C4-2B (cell line): ENCODE results near the gene EIF3L.
A peak's percentile ranks its signal among the peaks of the same experiment; 100 is the strongest.

Experiments
- H3K27ac ChIP-seq: fragments of 450-650 bp; 2 replicates; pipeline ENCODE4 v1.5.1; 2017
- CTCF ChIP-seq: fragments of 450-650 bp; conservative IDR thresholded peaks from 2 replicates; pipeline ENCODE4 v1.5.1; 2017; ENCODE audit warnings: mild to moderate bottlenecking
- ZFX ChIP-seq: fragments of 450-650 bp; IDR thresholded peaks from 2 replicates; pipeline ENCODE4 v1.6.1; 2017

Gene EIF3L

GRCh38 chr22:37831472-37831871 lies 17.7 kb upstream of the EIF3L start:
- TF ChIP-seq CTCF (no peak), ZFX (no peak)
- H3K27ac ChIP-seq: no peak overlapping the region

GRCh38 chr22:37832022-37832857 lies 17.0 kb upstream of the EIF3L start:
- H3K27ac ChIP-seq: no peak overlapping the region
- TF ChIP-seq CTCF (no peak), ZFX (no peak)

- H3K27ac ChIP-seq: no peak overlapping the region
Measured at GRCh38 chr22:37842015-37842793, 7.0 kb upstream of the EIF3L start.

GRCh38 chr22:37843741-37844089 lies 5.5 kb upstream of the EIF3L start:
- TF ChIP-seq ZFX (peak; percentile 96; the same call in 1 of the 2 replicates), CTCF (no peak)
- peak overlapping the region; percentile 83 for H3K27ac ChIP-seq

More at GRCh38 chr22:37842015-37842793, 7.0 kb upstream of the EIF3L start:
- no peak for TF ChIP-seq ZFX
- TF ChIP-seq CTCF: no peak

GRCh38 chr22:37844904-37845329 lies 4.3 kb upstream of the EIF3L start:
- H3K27ac ChIP-seq: peak overlapping the region; percentile 83
- no peak for TF ChIP-seq CTCF
- no peak for TF ChIP-seq ZFX

GRCh38 chr22:37846433-37846832 lies 2.8 kb upstream of the EIF3L start:
- TF ChIP-seq ZFX (no peak), CTCF (no peak)
- H3K27ac ChIP-seq: no peak overlapping the region

- TF ChIP-seq CTCF (no peak), ZFX (no peak)
- H3K27ac ChIP-seq: peak overlapping the region; percentile 97
Measured at GRCh38 chr22:37848587-37849088, 581 bp upstream of the EIF3L start.
